Pancreas (tissue), 10 donors: ENCODE data around the gene SUPT4H1. TPM values are rescaled to one million over a fixed set of nuclear protein-coding genes. Genes with fewer than 3 reads are reported as not detected.

ENCODE experiments used
- ATAC-seq, 4 donors: fragments of 200-7000 bp; cut with Tn5 transposase; one replicate each; pipeline versions ENCODE4 v1.8.0 to v1.9.1; 2020; ENCODE audit warnings: mild to moderate bottlenecking in 4 of 4, moderate library complexity in 4 of 4
- DNase-seq, 6 donors: peaks; one replicate each; pipeline ENCODE4 v3.0.0-alpha.2; 2020
- FAIRE-seq: peaks from 2 replicates; lab custom pipeline; 2012; peaks lifted over from hg19 to GRCh38; lab: Jason Lieb, UNC
- H3K27ac ChIP-seq, 4 donors: fragments of 200-600 bp; sonication (generic); 1 replicate in 3 of 4; 2 replicates in 1 of 4; pipeline versions ENCODE4 v1.5.0 to v1.8.0; 2020
- H3K27me3 ChIP-seq, 4 donors: fragments of 200-600 bp; one replicate each; pipeline ENCODE4 v1.8.0; 2021
- H3K36me3 ChIP-seq, 3 donors: fragments of 200-600 bp; sonication (generic) in 1 of 3; one replicate each; pipeline versions ENCODE4 v1.5.0 to v1.8.0; 2020 to 2021
- H3K4me1 ChIP-seq, 3 donors: fragments of 200-600 bp; one replicate each; pipeline ENCODE4 v1.8.0; 2021
- H3K4me3 ChIP-seq, 4 donors: fragments of 200-600 bp; sonication (generic) in 2 of 4; one replicate each; pipeline versions ENCODE4 v1.5.0 to v1.8.0; 2020 to 2021
- H3K9me3 ChIP-seq, 4 donors: fragments of 200-600 bp; one replicate each; pipeline ENCODE4 v1.8.0; 2021
- CTCF ChIP-seq, 4 donors: fragments of 200-600 bp; sonication (generic) in 3 of 4; IDR thresholded peaks; one replicate each; pipeline versions ENCODE4 v1.5.0 to v1.8.0; 2021; ENCODE audit warnings: antibody characterized with exemption in 4 of 4
- WGBS, 2 donors: extraction: QIAGEN DNeasy Blood & Tissue Kit; methylation state at CpG; one replicate each; pipeline ENCODE4 v1.1.7; 2013; 5-methylcytosine and 5-hydroxymethylcytosine counted together
- intact Hi-C, 3 donors: fragments of 100-400 bp; cut with DNase I; formaldehyde crosslinking; loops; one replicate each; pipeline versions ENCODE4 v1.11.1 to v1.14.2; 2022
- polyA plus RNA-seq, 2 donors: library from polyadenylated mRNA; stranded (reverse); fragments of 200-250 nt; gene quantifications; one replicate each; pipeline ENCODE4 v1.2.3, GENCODE V29; 2013
- total RNA-seq, 6 donors: library from RNA; stranded (reverse); fragmentation: NEBNext Ultra II Directional in 4 of 6; extraction: Animal tissue kit (Norgen Biotek cat#: 25700) in 4 of 6; gene quantifications; one replicate each; pipeline versions ENCODE4 v1.2.1 to v1.2.4, GENCODE V29; 2021 to 2023
- donor health status: healthy with polysubstance abuse.
- donor health status: DM: no; HTN: no; CAD: no; lungs with moderate emphysema.
- donor health status: DM: no; HTN: no; CAD: no.
- donor health status: control.
- donor health status: control.
- donor health status: Bipolar disorder and iron deficiency.
- donor health status: DM: yes; HTN: yes; CAD: no.
- donor health status: DM: no; HTN: no; CAD: no.
- donor health status: DM: no; HTN: no; CAD: no.
- donor health status: DM: yes; HTN: yes; CAD: no.

SUPT4H1 gene
- total and polyA plus RNA-seq, 8 donors: 14.1 to 43.7 (median 27.1) TPM

- FAIRE-seq: no peak
- intact Hi-C loops: no loop called here
- peak in 3 of 4 donors; percentile 49 to 64 (median 57) for ATAC-seq
- no peaks in the 10 kb centered on the region for H3K36me3 ChIP-seq
- no peaks in the 10 kb centered on the region for H3K4me1 ChIP-seq
- 64 to 81% methylated on average over 24 to 31 of the region's 31 CpGs for WGBS, 2 donors
- no peaks in the 10 kb centered on the region for H3K9me3 ChIP-seq
- DNase-seq: peak in 3 of 6 donors; percentile 55 to 66 (median 64)
- no peaks in the 10 kb centered on the region for H3K27me3 ChIP-seq
- no peak for TF ChIP-seq CTCF (IDR thresholded peaks at IDR 0.05)
- H3K4me3 ChIP-seq: peak overlapping the region in 2 of 4 donors; percentile 28 to 33
- peak overlapping the region in 2 of 4 donors; percentile 50 to 59 for H3K27ac ChIP-seq
Observed at GRCh38 chr17:58331815-58332777, 19.9 kb downstream of the SUPT4H1 start.

GRCh38 chr17:58330997-58331814 is 20.8 kb downstream of the SUPT4H1 start:
- peak in 2 of 4 donors; percentile 31 to 44 for ATAC-seq
- TF ChIP-seq CTCF (IDR thresholded peaks at IDR 0.05): no peak
- no peak for FAIRE-seq
- intact Hi-C loops: no loop called here
- Histone ChIP-seq H3K27me3 (no peaks in the 10 kb centered on the region), H3K4me1 (no peaks in the 10 kb centered on the region), H3K27ac (peak overlapping the region in 2 of 4 donors; percentile 50 to 59), H3K9me3 (no peaks in the 10 kb centered on the region), H3K36me3 (no peaks in the 10 kb centered on the region), H3K4me3 (peak overlapping the region in 1 of 4 donors; percentile 33)
- peak in 1 of 6 donors; percentile 61 for DNase-seq
- 72 to 79% methylated on average over 19 to 23 of the region's 23 CpGs for WGBS, 2 donors

GRCh38 chr17:58330538-58330996 is 21.4 kb downstream of the SUPT4H1 start:
- FAIRE-seq (no peak), DNase-seq (no peak), ATAC-seq (no peak)
- Histone ChIP-seq H3K27ac (peak overlapping the region in 2 of 4 donors; percentile 37 to 59), H3K27me3 (no peaks in the 10 kb centered on the region), H3K4me3 (peak overlapping the region in 1 of 4 donors; percentile 33), H3K36me3 (no peaks in the 10 kb centered on the region), H3K4me1 (no peaks in the 10 kb centered on the region), H3K9me3 (no peaks in the 10 kb centered on the region)
- no peak for TF ChIP-seq CTCF (IDR thresholded peaks at IDR 0.05)
- 64 to 81% methylated on average over 10 of the region's 10 CpGs for WGBS, 2 donors
- intact Hi-C loops: no loop called here

- Histone ChIP-seq H3K36me3 (no peaks in the 10 kb centered on the region), H3K4me3 (peak overlapping the region in 1 of 4 donors; percentile 33), H3K27ac (no peak overlapping the region), H3K4me1 (no peaks in the 10 kb centered on the region), H3K9me3 (no peaks in the 10 kb centered on the region), H3K27me3 (no peaks in the 10 kb centered on the region)
- no peak for TF ChIP-seq CTCF (IDR thresholded peaks at IDR 0.05)
- ATAC-seq (no peak), DNase-seq (no peak), FAIRE-seq (no peak)
- 65 to 73% methylated on average over 4 of the region's 4 CpGs for WGBS, 2 donors
- intact Hi-C loops: no loop called here
Observed at GRCh38 chr17:58329810-58330537, 22.0 kb downstream of the SUPT4H1 start.
